Mammary epithelial cell (primary cell): ENCODE results near the gene SCLY.

ENCODE experiments used
- CTCF ChIP-seq, 2 donors: IDR thresholded peaks in 1 of 2; conservative IDR thresholded peaks in 1 of 2; 2 replicates each; pipeline ENCODE4 v1.5.1; 2011 to 2012; ENCODE audit warnings: inconsistent platforms in 2 of 2, low read length in 2 of 2, mild to moderate bottlenecking in 2 of 2, control low read depth in 1 of 2, low read depth in 1 of 2; ENCODE audit not compliant: insufficient read depth in 1 of 2; ENCODE audit errors: extremely low read depth in 1 of 2
- EZH2 ChIP-seq: IDR thresholded peaks from 2 replicates; pipeline ENCODE4 v1.6.1; 2012; ENCODE audit warnings: low read length, inconsistent platforms, borderline replicate concordance

DNA sequence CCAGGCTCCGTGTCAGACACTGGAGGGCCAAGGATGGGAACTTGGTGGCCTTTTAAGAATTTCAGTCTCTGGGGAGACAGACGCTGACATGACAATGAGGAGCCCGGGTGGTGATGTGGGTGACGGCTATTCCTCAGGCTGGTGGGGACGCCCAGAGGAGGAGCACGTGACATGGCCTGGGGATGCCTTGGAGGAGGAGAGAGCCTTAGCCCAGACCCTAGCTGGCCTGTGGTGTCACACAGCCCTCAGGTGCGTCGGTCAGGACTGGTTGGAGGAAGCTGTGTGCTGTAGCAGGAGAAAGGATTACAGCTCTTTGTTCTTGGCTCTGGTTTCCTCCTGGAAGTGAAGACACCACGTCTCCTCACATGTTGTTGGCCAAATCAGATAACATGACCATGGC lies 40.0 kb upstream of the SCLY start:
- TF ChIP-seq CTCF (conservative IDR thresholded peaks at IDR 0.05 in 1 of 2, IDR thresholded peaks at IDR 0.05 in 1 of 2; ENCODE audit: extremely low read depth in 1 of 2, insufficient read depth in 1 of 2, low read depth in 1 of 2, low read length in 2 of 2) (no peak), EZH2 (no peak)
